DND-41 (cell line): ENCODE measurements around the gene CHCHD5.
"Not testable (repeated sequence)": the region's sequence is repeated elsewhere in the genome, so short reads cannot be mapped to it uniquely, and the experiment has no call there.

Experiments used
- ATAC-seq: fragments of 200-7000 bp; cut with Tn5 transposase; 3 replicates; pipeline ENCODE4 v1.9.1; 2021; ENCODE audit warnings: low read depth; ENCODE audit not compliant: insufficient read depth
- DNase-seq: peaks from one replicate; pipeline ENCODE4 v3.0.0-alpha.2; 2020
- H2AFZ ChIP-seq: 2 replicates; pipeline ENCODE4 v1.6.0; 2012; ENCODE audit warnings: low read depth, low read length
- H3K27ac ChIP-seq: 2 replicates; pipeline ENCODE4 v1.5.1; 2012; ENCODE audit warnings: low read length, inconsistent platforms
- H3K27me3 ChIP-seq: fragments of 200-600 bp; sonication (generic); 2 replicates; pipeline ENCODE4 v1.6.0; 2012; ENCODE audit warnings: low read length, mild to moderate bottlenecking, inconsistent platforms; ENCODE audit not compliant: insufficient read depth, poor library complexity
- H3K36me3 ChIP-seq: 2 replicates; pipeline ENCODE4 v1.5.1; 2012; ENCODE audit warnings: low read length, inconsistent platforms; ENCODE audit not compliant: insufficient read depth
- H3K4me1 ChIP-seq: 2 replicates; pipeline ENCODE4 v1.5.1; 2012; ENCODE audit warnings: mild to moderate bottlenecking, low read length; ENCODE audit not compliant: insufficient read depth
- H3K4me2 ChIP-seq: 2 replicates; pipeline ENCODE4 v1.6.0; 2012; ENCODE audit warnings: mild to moderate bottlenecking, moderate library complexity, low read length, inconsistent platforms; ENCODE audit not compliant: insufficient read depth
- H3K4me3 ChIP-seq, 2 experiments: fragments of 200-600 bp in 1 of 2; shearing (Covaris generic) in 1 of 2; 2 replicates each; pipeline ENCODE4 v1.5.1; 2012 to 2016; ENCODE audit warnings: inconsistent platforms in 2 of 2, low read length in 2 of 2, mild to moderate bottlenecking in 2 of 2, low read depth in 1 of 2, moderate library complexity in 1 of 2
- H3K79me2 ChIP-seq: 2 replicates; pipeline ENCODE4 v1.6.0; 2012; ENCODE audit warnings: low read length, inconsistent platforms; ENCODE audit not compliant: insufficient read depth
- H3K9ac ChIP-seq: 2 replicates; pipeline ENCODE4 v1.6.0; 2012; ENCODE audit warnings: low read depth, mild to moderate bottlenecking, inconsistent platforms, low read length, moderate library complexity
- H3K9me3 ChIP-seq: 2 replicates; pipeline ENCODE4 v1.5.1; 2012; ENCODE audit warnings: low read length, moderate library complexity, mild to moderate bottlenecking, inconsistent platforms; ENCODE audit not compliant: insufficient read depth, severe bottlenecking
- H4K20me1 ChIP-seq: 2 replicates; pipeline ENCODE4 v1.6.0; 2012; ENCODE audit warnings: low read length; ENCODE audit not compliant: insufficient read depth
- CTCF ChIP-seq: IDR thresholded peaks from 2 replicates; pipeline ENCODE4 v1.5.1; 2012; ENCODE audit warnings: borderline replicate concordance, low read length, moderate library complexity, mild to moderate bottlenecking; ENCODE audit not compliant: poor library complexity, severe bottlenecking; ENCODE audit errors: extremely low read depth
- EZH2 ChIP-seq: IDR thresholded peaks from 3 replicates; pipeline ENCODE4 v1.6.1; 2012; ENCODE audit warnings: borderline replicate concordance, low read depth, mild to moderate bottlenecking, moderate library complexity, low read length, inconsistent platforms; ENCODE audit not compliant: severe bottlenecking

CHCHD5 gene

GRCh38 chr2:112607680-112608438 lies 23.4 kb downstream of the CHCHD5 start:
- Histone ChIP-seq H3K36me3 (no peaks in the 10 kb centered on the region), H3K27ac (no peak overlapping the region), H2AFZ (no peak overlapping the region), H3K4me3 (no peak overlapping the region), H4K20me1 (no peaks in the 10 kb centered on the region), H3K27me3 (no peaks in the 10 kb centered on the region), H3K9me3 (no peaks in the 10 kb centered on the region), H3K4me2 (no peak overlapping the region), H3K4me1 (no peaks in the 10 kb centered on the region), H3K79me2 (no peaks in the 10 kb centered on the region), H3K9ac (no peak overlapping the region)
- TF ChIP-seq CTCF, result no peak
- no peak for TF ChIP-seq EZH2
- ATAC-seq (no peak), DNase-seq (no peak)

- not testable (repeated sequence) for H3K79me2 ChIP-seq, ATAC-seq, H3K36me3 ChIP-seq, DNase-seq, H3K9me3 ChIP-seq, H2AFZ ChIP-seq, H3K4me3 ChIP-seq, H3K9ac ChIP-seq, H3K4me1 ChIP-seq, H4K20me1 ChIP-seq, H3K27ac ChIP-seq, H3K27me3 ChIP-seq, H3K4me2 ChIP-seq
Measured at GRCh38 chr2:112609320-112609719, 24.9 kb downstream of the CHCHD5 start.

GRCh38 chr2:112612283-112612682 lies 27.9 kb downstream of the CHCHD5 start:
- H2AFZ ChIP-seq, DNase-seq, H3K4me3 ChIP-seq, H3K27ac ChIP-seq, H3K4me2 ChIP-seq, H3K4me1 ChIP-seq, H3K9me3 ChIP-seq, H3K36me3 ChIP-seq, H3K27me3 ChIP-seq, H4K20me1 ChIP-seq, ATAC-seq, H3K79me2 ChIP-seq, H3K9ac ChIP-seq: not testable (repeated sequence)

GRCh38 chr2:112614201-112614840 lies 29.9 kb downstream of the CHCHD5 start:
- Histone ChIP-seq H3K79me2 (no peaks in the 10 kb centered on the region), H3K4me3 (no peak overlapping the region), H3K9ac (no peak overlapping the region), H4K20me1 (no peaks in the 10 kb centered on the region), H3K9me3 (no peaks in the 10 kb centered on the region), H3K27me3 (no peaks in the 10 kb centered on the region), H2AFZ (no peak overlapping the region), H3K36me3 (no peaks in the 10 kb centered on the region), H3K4me2 (no peak overlapping the region), H3K27ac (no peak overlapping the region), H3K4me1 (no peaks in the 10 kb centered on the region)
- ATAC-seq (no peak), DNase-seq (no peak)
- no peak for TF ChIP-seq EZH2

GRCh38 chr2:112615051-112615450 lies 30.6 kb downstream of the CHCHD5 start:
- Histone ChIP-seq H3K9me3 (no peaks in the 10 kb centered on the region), H3K9ac (no peak overlapping the region), H3K27ac (no peak overlapping the region), H2AFZ (no peak overlapping the region), H3K4me3 (no peak overlapping the region), H3K27me3 (no peaks in the 10 kb centered on the region), H3K79me2 (no peaks in the 10 kb centered on the region), H3K4me1 (no peaks in the 10 kb centered on the region), H3K4me2 (no peak overlapping the region), H4K20me1 (no peaks in the 10 kb centered on the region), H3K36me3 (no peaks in the 10 kb centered on the region)
- ATAC-seq, result no peak
- DNase-seq, result no peak
- TF ChIP-seq CTCF, result no peak
- no peak for TF ChIP-seq EZH2

- not testable (repeated sequence) for H3K4me1 ChIP-seq, ATAC-seq, H2AFZ ChIP-seq, DNase-seq, H3K9ac ChIP-seq, H3K27me3 ChIP-seq, H3K79me2 ChIP-seq, H3K36me3 ChIP-seq, H3K4me2 ChIP-seq, H3K9me3 ChIP-seq, H3K4me3 ChIP-seq, H3K27ac ChIP-seq, H4K20me1 ChIP-seq
Measured at GRCh38 chr2:112615798-112616197, 31.4 kb downstream of the CHCHD5 start.
